Vagina (tissue), 2 donors: ENCODE measurements around the gene RBM5.
A peak's percentile ranks its signal among the peaks of the same experiment; 100 is the strongest.

Experiments used
- CTCF ChIP-seq, 3 experiments: fragments of 450-650 bp in 2 of 3; fragments of 200-600 bp in 1 of 3; sonication (generic) in 1 of 3; IDR thresholded peaks; one replicate each; pipeline ENCODE4 v1.5.1; 2017 to 2019; ENCODE audit warnings: antibody characterized with exemption in 3 of 3, mild to moderate bottlenecking in 2 of 3, moderate library complexity in 2 of 3
- POLR2A ChIP-seq, 2 donors: fragments of 450-650 bp; IDR thresholded peaks; one replicate each; pipeline ENCODE4 v1.6.1; 2017; ENCODE audit warnings: antibody characterized with exemption in 2 of 2, mild to moderate bottlenecking in 2 of 2, moderate library complexity in 2 of 2
- POLR2AphosphoS5 ChIP-seq, 2 donors: sonication (generic); formaldehyde crosslinking; IDR thresholded peaks; one replicate each; pipeline ENCODE4 v1.9.0; 2017; ENCODE audit warnings: antibody characterized with exemption in 2 of 2, mild to moderate bottlenecking in 2 of 2, low read depth in 1 of 2; ENCODE audit not compliant: insufficient read depth in 1 of 2

GRCh38 chr3:50156549-50157493 lies 68.1 kb downstream of the RBM5 start:
- TF ChIP-seq CTCF (IDR thresholded peaks at IDR 0.05) (no peak), POLR2AphosphoS5 (IDR thresholded peaks at IDR 0.05; ENCODE audit: insufficient read depth in 1 of 2, low read depth in 1 of 2) (peak in 1 of 2 donors; percentile 25), POLR2A (IDR thresholded peaks at IDR 0.05) (no peak)
